Activated CD8-positive, alpha-beta T cell treated with anti-CD3 and anti-CD28 coated beads, Interleukin-2, amount 10 ng/mL, durations not matched to agents 7 days and 5 days (primary cell): Measurements from ENCODE around the gene FAM20B. TPM values are rescaled to one million over a fixed set of nuclear protein-coding genes. Genes with fewer than 3 reads are reported as not detected.

Experiments
- ATAC-seq: fragments of 150-1000 bp; cut with Tn5 transposase; one replicate; pipeline ENCODE4 v1.10.0; 2021; ENCODE audit warnings: moderate library complexity
- CTCF ChIA-PET: fragments of 350-600 bp; sonication (Branson Sonifier 250); formaldehyde crosslinking; loops from one replicate; lab custom pipeline; 2021; ENCODE audit warnings: antibody characterized with exemption; lab: Charles Lee
- POLR2A ChIA-PET: fragments of 350-600 bp; sonication (Branson Sonifier 250); formaldehyde crosslinking; loops from one replicate; lab custom pipeline; 2021; ENCODE audit warnings: antibody characterized with exemption; lab: Charles Lee
- DNase-seq: peaks from one replicate; pipeline ENCODE4 v3.0.0-alpha.2; 2020
- H3K27ac Mint-ChIP-seq: one replicate; pipeline ENCODE4 v1.8.0; 2021; ENCODE audit warnings: mild to moderate bottlenecking, mixed read lengths
- H3K27me3 Mint-ChIP-seq: one replicate; pipeline ENCODE4 v1.8.0; 2021; ENCODE audit warnings: low read depth, mixed read lengths
- H3K36me3 Mint-ChIP-seq: one replicate; pipeline ENCODE4 v1.8.0; 2021; ENCODE audit warnings: low read depth, mixed read lengths
- H3K4me1 Mint-ChIP-seq: one replicate; pipeline ENCODE4 v1.8.0; 2021; ENCODE audit warnings: low read depth, mixed read lengths
- H3K4me3 Mint-ChIP-seq: one replicate; pipeline ENCODE4 v1.8.0; 2021; ENCODE audit warnings: mild to moderate bottlenecking, mixed read lengths
- H3K9me3 Mint-ChIP-seq: one replicate; pipeline ENCODE4 v1.8.0; 2022; ENCODE audit warnings: mixed read lengths; ENCODE audit not compliant: insufficient read depth
- total RNA-seq, 2 experiments: library from RNA; stranded (reverse); gene quantifications; one replicate each; pipeline ENCODE4 v1.2.3, GENCODE V29; 2021

The FAM20B gene
- total RNA-seq, 2 experiments from 2014 or later: 28.6 to 29.4 TPM

- CTCF ChIA-PET: no interaction called here
- no peaks in the 10 kb centered on the region for H3K9me3 Mint-ChIP-seq
Measured at GRCh38 chr1:179055937-179056336, 30.2 kb downstream of the FAM20B start.

DNA sequence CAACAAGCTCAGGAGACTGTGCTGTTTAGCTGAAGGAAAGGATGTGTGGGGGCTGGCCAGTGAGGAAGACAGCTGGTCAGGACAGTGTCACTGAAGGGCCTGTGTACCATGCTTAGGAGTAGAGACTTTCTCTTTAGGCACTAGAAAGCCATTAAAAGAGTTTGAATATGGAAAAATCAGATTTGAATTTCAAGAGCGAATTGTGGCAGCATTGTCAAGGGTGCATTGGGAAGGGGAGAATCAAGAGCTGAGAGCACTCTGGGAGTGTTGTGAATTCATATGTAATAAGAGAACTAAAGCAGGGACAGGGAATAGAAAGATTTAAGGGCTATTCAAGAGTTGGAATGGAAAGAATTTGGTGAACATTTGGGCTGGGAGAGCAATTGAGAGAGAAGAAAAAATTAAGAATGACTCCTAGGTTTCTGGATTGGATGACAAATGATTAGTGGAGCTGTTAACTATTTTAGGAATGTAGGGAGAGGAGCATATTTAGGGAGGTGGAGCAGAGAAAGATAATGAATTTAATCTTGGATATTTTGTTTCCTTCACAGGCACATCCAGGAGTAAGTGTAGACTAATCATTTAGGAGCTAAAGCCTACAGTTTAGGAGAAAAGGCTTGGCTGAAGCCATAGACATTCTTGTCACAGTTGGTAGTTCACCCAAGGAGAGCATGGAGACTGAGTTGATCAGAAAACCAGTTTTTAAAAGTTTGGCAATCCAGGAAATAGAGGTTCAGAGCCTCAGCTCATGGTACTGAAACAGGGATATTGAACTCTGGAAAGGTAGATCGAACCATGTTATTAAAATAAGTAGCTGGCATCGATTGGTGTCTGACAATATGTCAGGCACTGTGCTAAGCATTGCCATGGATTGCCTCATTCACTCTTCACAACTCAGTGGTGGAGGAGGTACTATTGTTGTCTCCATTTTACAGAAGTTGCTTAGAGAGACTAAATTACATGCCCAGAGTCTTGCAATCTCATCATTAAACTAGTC is 33.1 kb downstream of the FAM20B start:
- POLR2A ChIA-PET: no interaction called here
- Mint-ChIP-seq H3K9me3 (no peaks in the 10 kb centered on the region), H3K4me1 (no peaks in the 10 kb centered on the region), H3K4me3 (no peak overlapping the region), H3K27ac (no peak overlapping the region), H3K27me3 (no peaks in the 10 kb centered on the region), H3K36me3 (peaks cover 31% of the 10 kb centered on the region)
- DNase-seq (no peak), ATAC-seq (no peak)
- CTCF ChIA-PET: interaction anchor here (0.6 to 1.7 kb wide), 5 partner anchors 13 to 756 kb away, joined by 3 to 6 read pairs (median 3); no protein-coding TSS in a partner anchor

More at GRCh38 chr1:179055937-179056336, 30.2 kb downstream of the FAM20B start:
- Mint-ChIP-seq H3K36me3 (peaks cover 27% of the 10 kb centered on the region), H3K27me3 (no peaks in the 10 kb centered on the region), H3K4me3 (no peak overlapping the region), H3K4me1 (no peaks in the 10 kb centered on the region), H3K27ac (no peak overlapping the region)
- POLR2A ChIA-PET: no interaction called here
- ATAC-seq (no peak), DNase-seq (no peak)

- H3K9me3 Mint-ChIP-seq: no peaks in the 10 kb centered on the region
- H3K36me3 Mint-ChIP-seq: peaks cover 28% of the 10 kb centered on the region
- no peak overlapping the region for H3K4me3 Mint-ChIP-seq
- H3K4me1 Mint-ChIP-seq: no peaks in the 10 kb centered on the region
- ChIA-PET CTCF (interaction anchor here (1.4 kb wide), 1 partner anchor 14 kb away, joined by 3 read pairs; no protein-coding TSS in a partner anchor), POLR2A (no interaction called here)
- H3K27ac Mint-ChIP-seq: no peak overlapping the region
- no peaks in the 10 kb centered on the region for H3K27me3 Mint-ChIP-seq
- DNase-seq (no peak), ATAC-seq (no peak)
Measured at GRCh38 chr1:179061360-179062282, 35.9 kb downstream of the FAM20B start.

DNA sequence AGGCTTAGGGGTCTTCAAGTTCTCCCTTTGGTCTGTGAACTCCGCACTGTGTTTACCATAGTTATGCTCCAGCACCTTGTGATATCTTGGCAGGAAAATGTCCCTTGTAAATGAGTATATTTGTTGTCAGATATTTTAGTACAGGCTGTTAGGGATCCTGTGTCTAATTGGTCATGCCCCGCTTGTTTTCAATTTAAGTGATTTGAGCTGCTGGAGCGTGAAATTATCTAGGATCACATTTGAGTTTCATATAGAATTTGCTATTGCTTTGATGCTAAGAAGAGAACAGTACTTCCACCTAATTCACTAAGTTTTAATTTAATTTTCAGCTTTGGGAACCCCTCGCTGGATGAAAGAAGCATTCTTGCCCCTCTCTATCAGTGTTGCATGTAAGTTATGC is 40.8 kb downstream of the FAM20B start:
- H3K27ac Mint-ChIP-seq: no peak overlapping the region
- no peaks in the 10 kb centered on the region for H3K4me1 Mint-ChIP-seq
- peaks cover 26% of the 10 kb centered on the region for H3K36me3 Mint-ChIP-seq
- H3K27me3 Mint-ChIP-seq: no peaks in the 10 kb centered on the region
- H3K9me3 Mint-ChIP-seq: no peaks in the 10 kb centered on the region
- ChIA-PET POLR2A (no interaction called here), CTCF (no interaction called here)
- no peak overlapping the region for H3K4me3 Mint-ChIP-seq
- DNase-seq (no peak), ATAC-seq (no peak)

DNA sequence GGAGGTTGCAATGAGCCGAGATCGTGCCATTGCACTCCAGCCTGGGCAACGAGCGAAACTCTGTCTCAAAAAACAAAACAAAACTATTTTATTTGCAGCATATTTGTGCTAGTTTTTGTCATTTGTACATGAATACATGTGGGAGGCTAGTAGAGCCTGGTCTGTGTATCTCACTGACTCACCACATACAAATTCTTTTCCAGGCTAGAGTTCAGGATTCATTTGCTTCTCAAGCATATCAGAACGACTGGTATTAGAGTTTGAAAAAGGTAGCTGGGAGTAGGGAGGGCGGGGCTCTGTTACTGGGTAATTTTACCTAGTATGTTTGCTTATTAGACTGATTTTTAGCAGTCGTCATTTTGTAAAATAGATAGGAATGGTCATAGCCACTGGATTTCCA is 51.7 kb downstream of the FAM20B start:
- ATAC-seq (no peak), DNase-seq (no peak)
- Mint-ChIP-seq H3K4me1 (peaks cover 16% of the 10 kb centered on the region), H3K27me3 (no peaks in the 10 kb centered on the region), H3K36me3 (peaks cover 9% of the 10 kb centered on the region), H3K9me3 (no peaks in the 10 kb centered on the region), H3K4me3 (no peak overlapping the region), H3K27ac (no peak overlapping the region)
- ChIA-PET CTCF (no interaction called here), POLR2A (no interaction called here)

- no peak overlapping the region for H3K27ac Mint-ChIP-seq
- H3K4me1 Mint-ChIP-seq: peaks cover 21% of the 10 kb centered on the region
- CTCF ChIA-PET: interaction anchor here (0.7 to 2.7 kb wide), 14 partner anchors 10 to 368 kb away, joined by 3 to 16 read pairs (median 6); partner anchors contain the start of genes AXDND1 and SOAT1
- peaks cover 11% of the 10 kb centered on the region for H3K36me3 Mint-ChIP-seq
- no peaks in the 10 kb centered on the region for H3K27me3 Mint-ChIP-seq
- no peaks in the 10 kb centered on the region for H3K9me3 Mint-ChIP-seq
- DNase-seq (peak; percentile 74), ATAC-seq (peak; percentile 17)
- H3K4me3 Mint-ChIP-seq: no peak overlapping the region
- POLR2A ChIA-PET: no interaction called here
Measured at GRCh38 chr1:179079113-179079761, 53.5 kb downstream of the FAM20B start.

DNA sequence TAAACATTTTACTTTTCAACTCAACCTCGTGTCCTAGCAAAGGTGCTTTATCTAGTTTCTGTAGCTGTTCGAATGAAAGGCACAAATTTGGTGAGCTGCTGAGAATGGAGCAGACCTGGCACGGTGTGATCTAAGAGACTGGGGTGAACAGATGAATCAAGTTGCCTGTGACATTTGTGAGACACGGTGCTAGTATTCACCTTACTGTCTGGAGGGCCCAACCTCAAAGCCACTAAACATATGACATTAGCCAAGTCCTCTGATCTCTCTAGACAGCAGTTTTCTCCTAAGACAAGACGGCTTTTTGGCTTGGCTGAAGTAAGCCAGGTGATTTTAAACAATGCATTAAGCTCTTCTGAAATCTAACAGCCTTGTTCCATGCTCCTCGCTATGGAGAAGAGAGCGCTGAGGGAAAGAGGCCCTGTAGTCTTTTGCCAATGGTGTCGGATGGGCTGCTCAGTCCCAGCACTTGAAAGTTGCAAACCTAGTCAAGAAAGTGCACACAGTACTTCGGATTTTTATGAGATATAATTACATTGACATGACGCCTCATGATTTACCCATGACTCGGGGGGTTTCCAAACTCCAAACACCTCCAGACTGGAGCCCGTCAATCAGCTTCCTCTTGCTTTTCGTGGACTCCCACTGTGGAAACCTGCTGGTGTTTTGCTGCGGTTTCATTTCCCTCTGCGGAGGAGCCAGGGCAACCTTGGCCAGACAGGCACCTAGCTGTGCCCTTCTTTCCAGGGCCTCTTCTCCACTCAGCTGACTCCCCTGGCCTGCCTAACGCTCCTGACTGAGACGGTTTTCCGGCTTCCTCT is 55.4 kb downstream of the FAM20B start:
- Mint-ChIP-seq H3K4me1 (peaks cover 28% of the 10 kb centered on the region), H3K9me3 (no peaks in the 10 kb centered on the region), H3K27me3 (no peaks in the 10 kb centered on the region), H3K27ac (peak overlapping the region; percentile 93), H3K4me3 (peak overlapping the region; percentile 93), H3K36me3 (peaks cover 23% of the 10 kb centered on the region)
- peak; percentile 34 for ATAC-seq
- DNase-seq: peak; percentile 59
- POLR2A ChIA-PET: interaction anchor here (0.7 to 2.9 kb wide), 2 partner anchors 213 to 527 kb away, joined by 3 to 11 read pairs; partner anchors contain the start of gene SOAT1
- CTCF ChIA-PET: interaction anchor here (0.7 to 2.7 kb wide), 12 partner anchors 25 to 548 kb away, joined by 3 to 16 read pairs (median 4); partner anchors contain the start of genes AXDND1 and SOAT1

GRCh38 chr1:179081687-179082332 is 56.1 kb downstream of the FAM20B start, which contains the start of gene TOR3A:
Gene TOR3A (plus strand): TSS chr1:179082070. CDS start chr1:179082129, 59 bp downstream.
- Mint-ChIP-seq H3K9me3 (no peaks in the 10 kb centered on the region), H3K27me3 (no peaks in the 10 kb centered on the region), H3K4me1 (peaks cover 30% of the 10 kb centered on the region), H3K36me3 (peaks cover 27% of the 10 kb centered on the region), H3K4me3 (peak within 1 kb of the TSS; percentile 93), H3K27ac (peak within 1 kb of the TSS; percentile 93)
- ATAC-seq (peak; percentile 83), DNase-seq (peak; percentile 88)
- ChIA-PET POLR2A (interaction anchor here (1.1 to 2.9 kb wide), 3 partner anchors 212 to 733 kb away, joined by 3 to 11 read pairs (median 5); partner anchors contain the start of genes AXDND1 and SOAT1), CTCF (interaction anchor here (0.9 to 2.7 kb wide), 12 partner anchors 20 to 549 kb away, joined by 3 to 16 read pairs (median 4); partner anchors contain the start of genes AXDND1 and SOAT1)

DNA sequence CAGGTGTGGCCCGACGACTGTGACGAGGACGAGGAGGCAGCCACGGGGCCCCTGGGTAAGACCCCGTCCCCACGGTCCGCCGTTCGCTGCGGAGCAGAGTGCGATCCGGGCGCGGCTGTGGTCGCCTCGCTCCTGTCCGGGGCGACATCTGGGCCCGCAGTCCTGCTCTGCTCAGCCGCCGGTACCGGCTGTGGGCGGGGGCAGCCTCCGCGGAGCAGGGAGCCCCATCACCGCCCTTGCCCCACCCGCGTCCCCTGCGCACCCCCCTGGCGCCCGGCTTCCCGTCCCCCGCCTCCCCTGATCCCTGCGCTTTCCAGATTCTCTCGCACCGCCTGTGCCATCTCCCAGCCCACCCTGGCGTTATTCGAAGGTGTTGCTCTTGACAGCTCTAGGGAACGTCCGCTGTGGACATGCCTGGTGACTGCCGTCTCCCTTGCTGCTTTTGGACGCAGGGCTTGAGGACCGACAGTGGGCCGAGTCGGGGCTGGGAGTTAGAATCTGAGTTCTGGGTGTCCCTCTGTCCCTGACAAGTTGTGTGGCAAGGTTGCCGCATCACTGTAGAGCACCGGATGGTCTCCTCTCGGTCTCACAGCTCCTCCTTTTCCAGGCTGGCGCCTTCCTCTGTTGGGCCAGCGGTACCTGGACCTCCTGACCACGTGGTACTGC is 56.8 kb downstream of the FAM20B start:
- peaks cover 32% of the 10 kb centered on the region for H3K36me3 Mint-ChIP-seq
- H3K4me1 Mint-ChIP-seq: peaks cover 30% of the 10 kb centered on the region
- peak overlapping the region; percentile 93 for H3K4me3 Mint-ChIP-seq
- peak overlapping the region; percentile 93 for H3K27ac Mint-ChIP-seq
- H3K9me3 Mint-ChIP-seq: no peaks in the 10 kb centered on the region
- H3K27me3 Mint-ChIP-seq: no peaks in the 10 kb centered on the region
- ATAC-seq (peak; percentile 38), DNase-seq (peak; percentile 45)
- ChIA-PET POLR2A (interaction anchor here (1.1 to 2.9 kb wide), 4 partner anchors 38 to 732 kb away, joined by 3 to 11 read pairs (median 4); partner anchors contain the start of genes AXDND1 and SOAT1), CTCF (interaction anchor here (0.9 to 1.6 kb wide), 7 partner anchors 20 to 732 kb away, joined by 3 to 5 read pairs (median 4); partner anchors contain the start of gene SOAT1)
